H4 (cell line): ENCODE measurements around the gene CDON. TPM values are rescaled to one million over a fixed set of nuclear protein-coding genes. Genes with fewer than 3 reads are reported as not detected.
A peak's percentile ranks its signal among the peaks of the same experiment; 100 is the strongest.

ENCODE experiments used
- DNase-seq: peaks from one replicate; pipeline ENCODE4 v3.0.0-alpha.2; 2015; ENCODE audit warnings: low spot score
- total RNA-seq: library from RNA; depleted of rRNA; stranded (reverse); fragments of >200 nt; shearing (Covaris generic); gene quantifications from 2 replicates; pipeline ENCODE4 v1.2.3, GENCODE V29; 2014

CDON gene
- total RNA-seq, 1 experiment from 2014 or later = 13.4 TPM

DNA sequence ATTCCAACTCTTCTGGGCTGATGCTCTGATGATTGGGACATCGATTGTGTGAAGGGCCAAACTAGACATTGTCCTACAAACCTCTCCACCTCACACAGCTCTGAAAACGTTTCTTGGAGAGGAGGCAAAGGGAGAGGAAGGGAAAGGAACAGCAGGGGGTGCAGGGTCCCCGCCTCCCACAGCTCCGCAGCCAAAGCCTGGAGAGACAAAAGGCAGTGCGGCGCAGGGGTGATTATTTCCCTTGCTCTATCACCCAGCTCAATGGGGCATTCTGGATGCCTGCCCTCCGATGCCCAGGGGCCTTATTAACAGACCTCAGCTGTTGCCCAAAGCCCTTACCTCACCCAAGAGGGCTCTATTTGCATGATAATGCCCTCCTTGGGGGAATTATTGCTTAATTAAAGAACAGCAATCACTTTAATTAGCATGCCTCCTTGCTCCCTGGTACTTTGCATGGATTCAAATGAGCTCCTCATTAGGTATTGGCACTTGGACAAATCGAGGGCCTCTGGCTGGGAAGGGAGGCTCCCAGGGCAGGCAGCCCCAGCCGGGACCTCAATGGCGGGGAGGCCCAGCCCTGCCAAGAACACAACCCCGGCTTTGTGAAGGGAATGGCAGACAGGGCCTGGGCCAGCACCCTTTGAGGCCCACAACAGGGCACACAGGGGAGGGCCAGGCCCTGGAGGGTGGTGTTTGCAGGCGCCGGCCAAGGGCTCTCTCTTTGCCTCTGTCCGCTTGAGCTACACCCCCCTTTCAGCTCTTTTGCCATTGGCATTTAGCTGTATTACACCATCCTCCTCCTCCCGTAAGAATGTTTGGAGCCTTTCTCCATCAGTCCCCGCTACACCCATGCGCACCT lies 19.8 kb upstream of the CDON start:
- no peak for DNase-seq

DNA sequence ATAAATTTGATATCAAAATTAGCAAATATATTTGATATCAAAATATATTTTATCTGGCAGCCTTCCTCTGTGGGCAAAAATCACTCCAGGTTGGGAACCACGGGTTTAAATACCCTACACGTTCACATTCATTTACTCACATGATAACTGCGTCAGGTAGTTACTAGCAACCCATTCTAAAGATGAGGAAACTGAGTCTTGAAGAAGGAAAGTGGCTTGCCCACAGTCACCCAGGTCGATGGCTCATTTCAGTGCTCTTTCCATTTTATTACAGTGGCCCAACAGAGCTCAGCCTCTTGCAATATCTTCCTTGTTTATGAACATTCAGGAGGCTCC lies 19.2 kb upstream of the CDON start:
- no peak for DNase-seq

DNA sequence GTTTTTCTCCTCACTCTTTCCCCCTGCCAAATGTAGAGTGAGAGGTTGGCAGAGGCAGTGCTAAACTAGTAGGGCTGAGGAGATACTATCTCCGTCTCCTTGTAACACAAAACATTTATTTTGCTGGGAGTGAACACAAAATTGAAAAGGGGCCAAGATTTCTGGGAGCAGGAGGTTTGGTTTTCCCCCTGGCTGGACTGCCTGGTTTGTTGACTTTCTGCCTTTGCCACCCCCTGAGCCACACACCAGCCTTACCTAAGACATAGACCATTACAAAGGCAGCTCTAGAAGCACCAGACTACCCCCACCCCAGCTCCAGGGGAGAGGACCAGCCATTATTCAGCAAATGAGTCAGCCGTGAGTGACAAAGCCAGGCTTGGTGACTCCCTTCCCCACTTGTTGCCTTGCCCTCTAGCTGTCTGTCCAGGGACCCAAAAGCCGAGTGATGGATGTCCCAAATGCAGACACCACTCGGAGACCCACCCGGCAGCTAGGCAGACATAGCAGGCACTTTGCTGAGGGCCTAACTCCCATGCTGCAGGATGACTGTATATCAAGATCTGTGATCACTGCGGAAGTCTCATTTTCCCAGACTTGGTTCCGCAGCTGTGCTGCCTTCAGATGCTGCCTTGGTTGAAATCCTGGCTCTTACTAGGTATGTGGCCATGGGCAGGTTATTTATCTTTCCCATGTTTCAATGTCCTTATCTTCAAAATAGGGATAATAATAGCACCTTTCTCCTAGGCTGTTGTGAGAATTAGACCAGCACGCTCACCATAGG lies 17.7 kb upstream of the CDON start:
- DNase-seq = peak; percentile 29

DNA sequence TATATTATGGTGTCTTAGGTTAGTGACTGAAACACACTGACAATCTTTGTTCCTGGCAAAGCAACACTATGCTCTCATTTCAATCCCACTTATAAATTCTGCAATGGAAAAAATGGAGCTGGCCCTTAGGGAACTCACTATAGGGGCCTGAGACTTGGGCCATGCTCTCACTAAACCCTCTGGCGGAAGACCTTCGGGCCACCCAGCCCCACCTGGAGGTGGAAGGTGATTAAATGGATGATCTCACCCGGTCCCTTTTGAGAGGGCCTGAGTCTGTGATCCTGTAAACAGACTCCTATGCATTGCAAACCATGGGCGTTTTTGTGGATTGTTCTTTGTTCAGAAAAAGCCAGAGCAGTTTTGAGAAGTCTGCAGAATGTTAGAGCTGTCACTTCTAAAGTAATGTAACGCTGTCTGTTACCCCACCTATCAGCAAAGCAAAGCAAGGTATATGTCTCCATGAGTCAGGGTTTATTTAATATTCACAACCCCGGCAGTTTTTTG lies 17.0 kb upstream of the CDON start:
- DNase-seq = no peak

DNA sequence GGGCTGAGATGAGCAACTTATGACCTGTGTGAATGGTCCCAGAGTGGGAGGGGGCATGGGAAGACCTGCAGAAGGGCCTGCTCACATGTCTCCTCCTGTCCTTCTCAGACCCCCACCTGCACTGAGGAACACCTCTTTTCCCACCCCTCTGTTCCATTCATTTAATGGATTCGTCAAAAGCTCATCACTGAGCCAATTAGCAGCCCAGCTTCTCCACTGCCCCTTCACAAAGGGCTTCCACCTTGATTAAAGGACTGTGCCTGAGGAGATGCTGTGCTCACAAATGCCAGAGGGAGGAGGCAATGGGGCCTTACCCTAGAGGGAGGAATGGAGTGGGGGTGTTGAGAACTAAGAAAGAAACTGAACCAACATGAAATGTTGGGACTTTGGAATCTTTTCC lies 14.0 kb upstream of the CDON start:
- no peak for DNase-seq

DNA sequence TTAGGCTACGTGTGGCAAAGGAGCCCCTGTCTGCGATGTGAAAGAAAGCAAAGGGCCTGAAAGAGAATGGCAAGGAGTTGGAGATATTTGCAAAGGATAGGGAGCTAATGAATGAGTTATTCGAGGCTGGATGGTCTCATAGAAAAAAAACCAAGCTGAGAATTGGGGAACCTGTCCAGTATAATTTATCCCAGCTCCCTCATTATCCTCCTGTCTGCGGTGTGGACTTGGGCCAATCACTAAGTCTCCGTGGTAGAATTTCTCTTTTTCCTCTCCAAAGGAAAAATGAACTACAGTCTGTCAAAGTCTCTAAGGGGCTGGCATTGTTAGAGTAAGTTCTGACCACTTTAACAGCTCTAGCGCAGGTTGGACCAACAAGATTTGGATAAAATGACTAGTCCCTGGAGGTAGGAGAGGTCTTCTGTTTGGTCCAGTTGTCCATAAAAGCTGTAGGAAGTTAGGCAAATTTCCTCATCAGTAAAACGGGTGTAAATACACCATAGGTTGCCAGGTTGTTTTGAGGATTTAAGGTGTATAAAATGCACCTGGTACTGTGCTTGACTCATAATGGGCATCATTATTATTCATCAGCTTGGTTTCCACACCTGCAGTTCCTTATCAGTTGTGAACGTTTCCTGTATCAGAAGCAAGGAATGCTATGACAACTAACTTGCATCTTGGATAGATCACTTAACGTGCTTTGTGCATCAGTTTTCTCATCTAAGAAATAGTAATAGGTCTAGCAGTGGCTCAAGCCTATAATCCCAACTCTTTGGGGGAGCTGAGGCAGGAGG lies 10.3 kb upstream of the CDON start:
- DNase-seq = no peak

DNA sequence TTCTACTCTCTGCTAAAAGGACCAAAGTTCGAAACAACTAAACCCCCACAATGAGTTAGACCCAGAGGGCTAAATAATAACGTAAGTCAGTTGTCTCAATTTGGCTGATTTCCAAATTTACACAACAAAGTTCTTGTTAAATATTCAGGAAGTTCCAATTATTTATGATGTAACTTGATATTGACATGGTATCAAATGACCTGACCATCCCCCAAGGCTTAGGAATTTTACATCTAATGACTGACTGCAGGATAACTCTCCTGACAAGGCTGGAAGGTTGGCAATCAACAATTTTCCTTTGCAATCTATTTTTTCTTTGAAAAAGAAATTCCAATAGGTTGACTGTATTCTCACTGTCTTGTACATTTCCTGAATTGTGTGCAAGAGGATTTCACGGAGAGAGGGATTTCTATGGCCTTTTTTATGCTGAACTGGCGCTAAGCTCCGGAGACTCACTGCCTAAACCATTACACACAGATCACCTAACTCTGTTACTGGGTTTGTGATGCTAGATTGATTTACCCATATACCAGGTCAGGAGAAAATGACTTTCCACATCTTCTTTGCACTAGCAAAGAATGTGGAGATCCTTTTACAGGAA lies 9.6 kb upstream of the CDON start:
- DNase-seq = no peak

DNA sequence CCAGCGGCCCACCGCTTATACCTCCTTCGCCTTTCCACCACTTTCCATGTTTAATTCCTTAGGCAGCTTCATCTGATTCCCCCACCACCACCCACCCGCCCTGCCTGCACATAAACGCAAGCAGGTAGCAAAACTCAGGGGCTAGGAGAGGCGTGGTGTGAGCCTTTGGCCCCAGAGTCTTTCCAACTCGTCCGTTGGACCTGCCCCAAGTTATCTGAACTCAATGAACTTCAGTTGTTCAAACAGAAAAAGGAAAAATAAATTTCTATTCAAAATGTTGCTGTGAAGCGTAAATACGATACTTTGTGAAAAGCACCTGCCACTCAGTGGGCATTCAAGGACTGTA lies 814 bp upstream of the CDON start:
- DNase-seq = no peak

DNA sequence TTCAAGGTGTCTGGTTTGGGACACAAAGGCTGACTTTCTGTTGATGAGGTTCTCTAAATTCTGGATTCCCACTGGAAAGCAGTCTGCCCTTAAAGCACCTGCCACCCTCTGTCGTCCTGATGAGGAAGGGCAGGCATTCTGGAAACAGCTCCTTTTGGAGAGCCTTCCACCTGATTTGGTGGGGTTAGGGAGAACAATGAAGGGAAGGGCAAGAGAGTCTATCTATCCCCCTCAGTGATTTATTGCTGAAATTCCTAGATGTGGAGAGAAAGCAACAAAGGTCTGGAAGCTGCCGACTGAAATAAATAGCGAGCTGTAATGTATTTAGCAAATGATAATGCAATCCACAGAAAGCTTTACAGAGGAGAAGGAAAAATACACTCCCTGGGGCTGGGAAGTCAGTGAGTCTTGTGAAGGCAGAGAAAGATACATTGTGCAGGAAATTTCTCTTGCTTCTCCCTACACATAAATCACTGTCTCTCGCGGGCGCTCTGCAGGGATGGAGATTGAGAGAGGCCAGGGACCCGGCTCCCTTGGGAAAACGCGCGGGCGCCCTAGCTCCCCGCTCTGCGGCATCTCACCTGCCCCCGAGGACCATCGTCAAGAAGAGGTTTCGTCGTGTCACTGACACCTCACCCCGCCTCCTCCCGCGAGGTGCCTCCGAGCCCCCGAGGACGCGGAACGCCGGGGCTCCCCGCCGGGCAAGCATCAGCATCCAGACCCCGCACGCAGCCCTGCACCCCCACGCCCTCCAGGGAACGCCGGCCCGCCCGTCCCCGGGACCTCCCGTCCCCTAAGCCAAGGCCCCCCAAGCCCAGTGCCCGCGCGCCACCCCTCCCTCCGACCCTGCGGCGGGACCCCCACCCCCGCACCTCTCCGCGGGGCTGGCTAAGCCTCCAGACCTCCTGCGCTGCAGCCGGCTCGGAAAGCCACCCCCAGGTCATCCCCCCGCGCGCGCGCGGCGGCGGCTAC lies 673 bp downstream of the CDON start:
- DNase-seq = peak; percentile 41

DNA sequence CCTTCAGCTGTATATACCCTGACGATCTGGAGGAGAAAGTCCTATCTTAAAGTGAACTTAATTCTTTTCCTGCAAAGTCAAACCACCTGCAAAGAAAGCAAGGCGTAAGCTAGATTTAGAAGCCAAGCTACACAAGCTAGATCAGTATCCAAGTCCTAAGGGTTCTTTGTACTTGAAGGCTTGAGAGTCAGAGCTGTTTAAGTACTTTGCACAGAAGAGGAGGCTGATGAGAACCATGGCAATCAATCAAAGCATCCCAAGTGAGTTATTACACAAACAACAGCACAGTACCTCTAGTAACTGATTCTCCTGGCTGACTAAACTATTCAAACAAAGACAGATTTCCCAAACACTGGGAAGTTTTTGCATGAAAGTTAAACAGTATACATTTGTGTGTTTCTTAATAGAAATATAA lies 1.9 kb downstream of the CDON start:
- no peak for DNase-seq

DNA sequence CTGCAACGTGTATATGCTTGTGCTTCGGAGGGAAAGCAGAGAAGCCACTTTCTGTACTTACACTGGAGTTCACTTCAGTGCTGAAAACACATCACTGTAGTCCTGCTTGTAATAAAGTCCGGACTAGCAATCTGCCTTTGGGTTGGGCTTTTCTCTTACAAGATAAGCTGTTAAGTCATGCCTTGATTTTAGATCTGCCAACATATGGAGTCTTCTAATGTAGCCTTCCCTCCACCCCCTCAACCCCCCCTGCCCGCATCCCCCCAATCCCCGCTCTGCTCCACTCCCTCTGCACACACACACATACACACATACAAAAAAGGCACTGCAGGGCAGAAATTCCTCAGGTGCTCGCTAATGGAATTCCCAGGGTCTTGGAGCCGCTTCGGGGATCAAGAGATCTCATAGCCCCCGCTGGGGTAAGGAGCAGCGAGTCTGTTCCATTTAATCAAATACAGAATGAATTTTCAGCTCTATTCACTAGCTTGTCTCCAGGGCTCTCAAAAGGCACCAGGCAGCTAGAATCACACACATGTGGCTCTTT lies 3.4 kb downstream of the CDON start:
- no peak for DNase-seq

DNA sequence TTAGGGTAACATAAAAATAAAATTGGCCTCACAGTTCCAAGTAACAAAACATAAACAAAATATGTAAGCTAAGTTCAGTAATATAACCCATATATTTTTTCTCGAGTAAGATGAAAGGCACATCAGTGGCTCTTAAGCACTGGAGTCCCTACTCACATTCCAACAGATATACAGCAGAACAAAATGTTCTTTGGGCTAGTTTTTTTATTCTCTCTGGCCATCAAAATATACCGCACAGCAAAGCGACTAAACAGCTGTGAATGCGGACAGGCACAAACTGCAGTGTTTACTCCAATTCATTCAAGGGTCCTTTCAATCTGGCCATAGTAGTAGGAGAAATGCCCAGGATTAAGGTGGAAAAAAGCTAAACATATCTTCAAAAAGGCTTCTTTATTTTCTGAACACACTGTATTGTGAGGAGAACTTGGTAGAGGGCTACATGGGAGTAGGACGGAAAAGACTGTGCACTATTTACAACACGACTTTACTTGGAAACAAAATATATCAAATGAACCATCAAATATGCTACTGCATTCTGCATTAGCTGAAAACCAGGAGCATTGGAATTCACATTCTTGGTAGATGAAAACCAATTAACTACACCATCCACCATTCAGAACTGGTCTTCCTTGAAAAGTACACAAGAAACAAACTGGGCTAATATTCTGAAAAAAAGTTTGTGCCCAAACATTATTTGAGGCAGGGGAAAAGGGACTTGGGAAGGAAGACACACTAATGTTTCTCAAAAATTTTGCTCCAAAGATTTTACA lies 4.4 kb downstream of the CDON start:
- DNase-seq = no peak

DNA sequence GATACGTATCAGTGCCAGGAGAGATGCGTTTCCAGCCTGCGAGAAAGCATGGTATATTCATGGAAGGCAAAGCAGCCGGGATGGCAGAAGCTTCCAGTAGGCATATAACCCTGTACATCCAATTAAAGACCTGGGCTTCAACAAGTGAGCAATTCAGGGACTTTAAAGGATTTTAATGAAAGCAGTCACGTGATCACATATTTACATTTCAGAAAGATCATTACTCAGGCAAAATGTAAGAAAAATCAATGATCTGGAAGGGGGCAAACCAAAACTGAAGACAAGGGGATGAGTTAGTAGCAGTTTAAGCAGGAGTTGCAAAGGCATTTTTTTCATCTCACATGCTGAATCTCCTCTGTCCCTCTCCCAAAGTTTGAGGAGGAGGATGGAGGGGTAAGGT lies 7.8 kb downstream of the CDON start:
- DNase-seq = no peak

DNA sequence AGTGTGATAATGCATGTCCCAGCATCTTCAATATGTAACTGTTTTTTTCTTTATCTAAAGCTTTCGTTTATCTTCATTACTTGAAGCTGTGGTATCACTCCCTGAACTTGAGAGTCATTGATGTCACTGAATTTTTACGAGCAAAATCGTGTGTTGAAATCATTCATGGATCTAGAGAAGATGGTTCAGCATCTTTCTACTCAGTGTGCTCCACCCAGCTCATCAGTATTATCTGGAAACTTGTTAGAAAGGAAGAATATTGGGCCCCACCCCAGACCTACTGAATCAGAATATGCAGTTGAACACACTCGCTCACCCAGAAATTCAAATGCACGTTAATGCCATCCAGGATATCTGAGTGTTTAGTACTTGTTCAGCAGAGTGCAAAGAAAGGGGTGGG lies 8.3 kb downstream of the CDON start:
- no peak for DNase-seq

DNA sequence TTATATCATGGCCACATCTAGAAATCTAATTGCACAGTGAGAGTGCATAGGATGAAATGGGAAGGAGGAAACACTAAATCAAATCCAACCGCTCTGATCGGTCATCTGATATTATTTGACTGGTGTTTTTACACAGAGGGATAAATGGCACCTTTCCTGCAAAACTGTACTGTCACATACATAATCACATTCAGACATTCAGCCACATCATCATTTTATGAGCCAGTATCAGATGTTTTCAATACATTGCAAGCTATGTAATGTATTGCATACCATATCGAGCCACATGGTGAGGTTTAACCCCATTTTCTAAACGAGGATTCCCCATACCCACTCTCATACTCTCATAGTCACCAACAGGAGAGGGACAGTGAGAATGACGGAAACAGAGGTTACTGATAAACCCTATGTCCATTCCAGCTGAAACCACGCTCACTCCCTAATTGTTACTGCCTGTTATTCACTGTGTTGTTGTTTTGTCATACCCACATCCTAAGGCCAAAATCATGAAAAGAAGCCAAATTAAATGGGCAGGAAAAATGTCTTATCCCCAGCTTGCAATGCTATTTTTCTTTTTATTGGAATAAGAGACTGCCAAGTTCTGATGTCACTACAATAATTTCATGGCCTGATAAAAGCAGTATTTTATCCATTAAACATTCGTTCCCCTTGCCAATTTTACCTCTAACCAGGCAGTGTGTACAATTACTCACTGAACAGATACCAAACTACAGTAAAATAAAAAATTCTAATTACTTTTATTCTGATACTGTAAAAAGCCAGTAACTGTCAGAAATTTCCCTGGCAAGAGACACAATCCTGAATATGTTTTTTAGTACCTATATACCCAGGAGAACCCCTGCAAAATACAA lies 9.0 kb downstream of the CDON start:
- no peak for DNase-seq

DNA sequence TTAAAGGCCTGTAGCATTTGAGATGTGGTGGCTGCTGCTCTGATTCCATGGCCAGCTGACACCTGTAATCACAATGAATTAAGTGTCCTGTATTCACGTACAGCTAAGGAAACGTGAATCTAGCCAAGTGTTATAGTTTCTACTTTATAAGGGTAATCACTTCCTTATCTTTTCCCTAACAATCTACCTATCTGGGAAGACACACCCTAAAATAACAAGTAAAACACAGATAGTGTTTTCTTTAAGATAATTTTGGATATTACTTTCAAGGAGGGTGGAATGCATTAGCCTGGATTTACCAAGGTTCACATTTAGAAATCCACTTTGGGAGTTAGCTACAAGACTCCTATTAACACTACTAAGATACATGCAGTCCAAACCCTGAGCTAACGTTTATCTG lies 11.5 kb downstream of the CDON start:
- no peak for DNase-seq

DNA sequence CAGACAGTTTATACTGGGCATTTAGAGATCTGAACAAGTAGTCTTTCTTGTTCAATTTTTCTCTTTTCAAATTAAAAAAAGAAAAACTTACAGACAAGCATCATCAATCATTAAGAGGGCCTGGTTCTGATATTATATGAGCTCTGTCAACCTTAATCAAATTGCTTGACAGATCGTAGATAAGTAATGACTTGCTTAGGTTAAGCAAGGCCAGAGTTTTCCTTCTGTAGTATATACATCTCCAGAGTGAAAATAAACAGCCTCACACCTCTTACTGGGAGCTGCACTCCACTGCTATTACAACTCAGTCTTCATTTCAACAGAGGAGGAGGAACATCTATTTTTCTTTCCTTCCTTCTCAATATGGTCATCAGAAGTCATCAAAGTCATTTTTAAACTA lies 13.5 kb downstream of the CDON start:
- DNase-seq = no peak

DNA sequence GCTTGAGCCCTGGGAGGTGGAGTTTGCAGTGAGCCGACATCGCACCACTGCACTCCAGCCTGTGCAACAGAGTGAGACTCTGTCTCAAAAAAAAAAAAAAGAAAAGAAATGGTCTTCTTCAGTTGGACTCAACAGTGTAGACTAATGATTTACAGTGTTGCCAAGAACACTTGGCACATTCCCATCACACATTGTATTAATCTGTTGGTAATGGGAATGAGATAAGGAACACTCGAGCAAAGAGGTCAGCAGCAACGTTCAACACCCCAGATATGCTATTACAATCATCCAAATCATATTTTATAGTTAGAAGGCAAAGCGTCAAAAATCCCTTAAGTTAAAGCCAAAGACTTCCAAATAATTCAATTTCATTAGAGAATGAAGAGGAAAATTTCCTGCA lies 14.5 kb downstream of the CDON start:
- no peak for DNase-seq
